GM23338 (cell line): ENCODE results near the gene ESR2. TPM values are rescaled to one million over a fixed set of nuclear protein-coding genes. Genes with fewer than 3 reads are reported as not detected.
A peak's percentile ranks its signal among the peaks of the same experiment; 100 is the strongest.

Experiments used
- ATAC-seq: fragments of 200-7000 bp; cut with Tn5 transposase; 3 replicates; pipeline ENCODE4 v1.9.1; 2020
- DNase-seq: peaks from one replicate; pipeline ENCODE4 v3.0.0-alpha.2; 2015; ENCODE audit warnings: low spot score
- H2AFZ ChIP-seq: fragments of 200-600 bp; sonication (generic); 2 replicates; pipeline ENCODE4 v1.8.0; 2016; ENCODE audit warnings: antibody characterized with exemption, mild to moderate bottlenecking, moderate library complexity
- H3F3A ChIP-seq: fragments of 200-600 bp; sonication (generic); replicated peaks from 2 replicates; pipeline ENCODE4 v1.8.0; 2017; ENCODE audit warnings: antibody characterized with exemption, mixed run types, low read depth
- H3K27ac ChIP-seq: fragments of 200-600 bp; sonication (generic); 2 replicates; pipeline ENCODE4 v1.6.1; 2016; ENCODE audit warnings: low read depth
- H3K27me3 ChIP-seq: fragments of 200-600 bp; sonication (generic); 2 replicates; pipeline ENCODE4 v1.8.0; 2016; ENCODE audit warnings: mild to moderate bottlenecking, mixed run types, moderate library complexity; ENCODE audit not compliant: insufficient read depth
- H3K36me3 ChIP-seq: fragments of 200-600 bp; sonication (generic); 2 replicates; pipeline ENCODE4 v1.8.0; 2016; ENCODE audit warnings: mild to moderate bottlenecking; ENCODE audit not compliant: insufficient read depth
- H3K4me1 ChIP-seq: fragments of 200-600 bp; sonication (generic); 2 replicates; pipeline ENCODE4 v1.8.0; 2016; ENCODE audit warnings: mild to moderate bottlenecking, moderate library complexity; ENCODE audit not compliant: insufficient read depth
- H3K4me2 ChIP-seq: fragments of 200-600 bp; sonication (generic); 2 replicates; pipeline ENCODE4 v1.7.1; 2017; ENCODE audit warnings: mixed run types
- H3K4me3 ChIP-seq: fragments of 200-600 bp; sonication (generic); 2 replicates; pipeline ENCODE4 v1.6.1; 2016; ENCODE audit warnings: mixed run types
- H3K79me2 ChIP-seq: fragments of 200-600 bp; sonication (generic); replicated peaks from 2 replicates; pipeline ENCODE4 v1.8.0; 2017; ENCODE audit warnings: mild to moderate bottlenecking; ENCODE audit not compliant: insufficient read depth
- H3K9me2 ChIP-seq: fragments of 200-600 bp; sonication (generic); 2 replicates; pipeline ENCODE4 v1.8.0; 2017; ENCODE audit not compliant: insufficient read depth
- H4K20me1 ChIP-seq: fragments of 200-600 bp; sonication (generic); replicated peaks from 2 replicates; pipeline ENCODE4 v1.8.0; 2017; ENCODE audit warnings: mild to moderate bottlenecking; ENCODE audit not compliant: insufficient read depth
- H3K27ac Mint-ChIP-seq: 2 replicates; pipeline ENCODE4 v1.8.0; 2020; ENCODE audit warnings: inconsistent platforms, mild to moderate bottlenecking, moderate library complexity, mixed read lengths
- H3K27me3 Mint-ChIP-seq: 3 replicates; pipeline ENCODE4 v1.8.0; 2022; ENCODE audit warnings: low read depth, mild to moderate bottlenecking, moderate library complexity, mixed read lengths, inconsistent platforms; ENCODE audit not compliant: insufficient read depth, poor library complexity
- H3K36me3 Mint-ChIP-seq: 3 replicates; pipeline ENCODE4 v1.8.0; 2021; ENCODE audit warnings: low read depth, mild to moderate bottlenecking, inconsistent platforms, moderate library complexity, mixed read lengths
- H3K4me1 Mint-ChIP-seq: 3 replicates; pipeline ENCODE4 v1.8.0; 2020; ENCODE audit warnings: mild to moderate bottlenecking, inconsistent platforms, mixed read lengths
- H3K4me3 Mint-ChIP-seq: 3 replicates; pipeline ENCODE4 v1.8.0; 2021; ENCODE audit warnings: moderate library complexity, mild to moderate bottlenecking, inconsistent platforms, mixed read lengths
- H3K9me3 Mint-ChIP-seq: 3 replicates; pipeline ENCODE4 v1.8.0; 2020; ENCODE audit warnings: moderate library complexity, mild to moderate bottlenecking, inconsistent platforms, mixed read lengths
- CREB1 ChIP-seq: fragments of 250-450 bp; sonication (Bioruptor Pico); IDR thresholded peaks from 2 replicates; pipeline ENCODE4 v1.5.0; 2020; ENCODE audit warnings: low read depth, mild to moderate bottlenecking, moderate library complexity
- EZH2 ChIP-seq: fragments of 200-600 bp; sonication (generic); IDR thresholded peaks from one replicate; pipeline ENCODE4 v1.8.0; 2017; ENCODE audit warnings: antibody characterized with exemption, mild to moderate bottlenecking, low read depth; ENCODE audit not compliant: unreplicated experiment
- EZH2phosphoT487 ChIP-seq: fragments of 200-600 bp; sonication (generic); IDR thresholded peaks from one replicate; pipeline ENCODE4 v1.8.1; 2018; ENCODE audit warnings: antibody characterized with exemption; ENCODE audit not compliant: unreplicated experiment
- NANOG ChIP-seq: IDR thresholded peaks from 2 replicates; pipeline ENCODE4 v1.6.1; 2016; ENCODE audit warnings: antibody characterized with exemption, borderline replicate concordance
- POLR2AphosphoS5 ChIP-seq: IDR thresholded peaks from 2 replicates; pipeline ENCODE4 v1.6.1; 2016; ENCODE audit warnings: antibody characterized with exemption, low read depth
- ZNF114 ChIP-seq: fragments of 250-450 bp; sonication (Bioruptor Pico); IDR thresholded peaks from 2 replicates; pipeline ENCODE4 v1.5.0; 2020; ENCODE audit warnings: mild to moderate bottlenecking, moderate library complexity
- ZNF331 ChIP-seq: fragments of 250-450 bp; sonication (Bioruptor Pico); IDR thresholded peaks from 2 replicates; pipeline ENCODE4 v1.5.0; 2020; ENCODE audit warnings: low read depth, mild to moderate bottlenecking, moderate library complexity
- polyA plus RNA-seq: library from polyadenylated mRNA; unstranded; fragments of >200 nt; fragmentation: Nextera tagmentation; extraction: Ambion mirVana; gene quantifications from 2 replicates; pipeline ENCODE4 v1.2.1, GENCODE V29; 2016
- total RNA-seq: library from RNA; depleted of rRNA; stranded (reverse); fragments of >200 nt; shearing (Covaris generic); gene quantifications from 2 replicates; pipeline ENCODE4 v1.2.3, GENCODE V29; 2014
- TF ChIP-seq, protein P1 (sequence below): fragments of 250-450 bp; sonication (Bioruptor Pico); IDR thresholded peaks from 2 replicates; pipeline ENCODE4 v1.5.0; 2020; ENCODE audit warnings: mild to moderate bottlenecking, moderate library complexity
- TF ChIP-seq, protein P2 (sequence below): IDR thresholded peaks from 2 replicates; pipeline ENCODE4 v1.6.1; 2016; ENCODE audit warnings: antibody characterized with exemption
- TF ChIP-seq, protein P3 (sequence below): IDR thresholded peaks from one replicate; pipeline ENCODE4 v1.6.1; 2018; ENCODE audit warnings: antibody characterized with exemption; ENCODE audit not compliant: unreplicated experiment

Gene ESR2
- total and polyA plus RNA-seq, 2 experiments from 2014 or later = 0.58 to 0.59 TPM

DNA sequence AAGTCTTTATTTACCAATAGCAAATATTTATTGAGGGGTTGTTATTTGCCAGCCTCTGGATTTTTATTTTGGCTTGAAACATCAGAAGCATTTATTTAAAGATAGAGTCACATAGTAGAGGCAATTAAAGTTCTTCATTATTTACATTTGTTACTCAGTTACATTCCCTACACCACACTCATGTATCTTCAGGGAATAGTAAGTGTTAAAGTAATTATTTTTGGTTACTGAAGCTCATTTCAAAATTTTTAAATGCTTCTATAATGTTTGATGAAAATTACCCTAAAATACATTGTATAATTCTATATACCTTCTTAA, 205.6 kb downstream of the ESR2 start (continued):
- TF ChIP-seq, protein P1, sequence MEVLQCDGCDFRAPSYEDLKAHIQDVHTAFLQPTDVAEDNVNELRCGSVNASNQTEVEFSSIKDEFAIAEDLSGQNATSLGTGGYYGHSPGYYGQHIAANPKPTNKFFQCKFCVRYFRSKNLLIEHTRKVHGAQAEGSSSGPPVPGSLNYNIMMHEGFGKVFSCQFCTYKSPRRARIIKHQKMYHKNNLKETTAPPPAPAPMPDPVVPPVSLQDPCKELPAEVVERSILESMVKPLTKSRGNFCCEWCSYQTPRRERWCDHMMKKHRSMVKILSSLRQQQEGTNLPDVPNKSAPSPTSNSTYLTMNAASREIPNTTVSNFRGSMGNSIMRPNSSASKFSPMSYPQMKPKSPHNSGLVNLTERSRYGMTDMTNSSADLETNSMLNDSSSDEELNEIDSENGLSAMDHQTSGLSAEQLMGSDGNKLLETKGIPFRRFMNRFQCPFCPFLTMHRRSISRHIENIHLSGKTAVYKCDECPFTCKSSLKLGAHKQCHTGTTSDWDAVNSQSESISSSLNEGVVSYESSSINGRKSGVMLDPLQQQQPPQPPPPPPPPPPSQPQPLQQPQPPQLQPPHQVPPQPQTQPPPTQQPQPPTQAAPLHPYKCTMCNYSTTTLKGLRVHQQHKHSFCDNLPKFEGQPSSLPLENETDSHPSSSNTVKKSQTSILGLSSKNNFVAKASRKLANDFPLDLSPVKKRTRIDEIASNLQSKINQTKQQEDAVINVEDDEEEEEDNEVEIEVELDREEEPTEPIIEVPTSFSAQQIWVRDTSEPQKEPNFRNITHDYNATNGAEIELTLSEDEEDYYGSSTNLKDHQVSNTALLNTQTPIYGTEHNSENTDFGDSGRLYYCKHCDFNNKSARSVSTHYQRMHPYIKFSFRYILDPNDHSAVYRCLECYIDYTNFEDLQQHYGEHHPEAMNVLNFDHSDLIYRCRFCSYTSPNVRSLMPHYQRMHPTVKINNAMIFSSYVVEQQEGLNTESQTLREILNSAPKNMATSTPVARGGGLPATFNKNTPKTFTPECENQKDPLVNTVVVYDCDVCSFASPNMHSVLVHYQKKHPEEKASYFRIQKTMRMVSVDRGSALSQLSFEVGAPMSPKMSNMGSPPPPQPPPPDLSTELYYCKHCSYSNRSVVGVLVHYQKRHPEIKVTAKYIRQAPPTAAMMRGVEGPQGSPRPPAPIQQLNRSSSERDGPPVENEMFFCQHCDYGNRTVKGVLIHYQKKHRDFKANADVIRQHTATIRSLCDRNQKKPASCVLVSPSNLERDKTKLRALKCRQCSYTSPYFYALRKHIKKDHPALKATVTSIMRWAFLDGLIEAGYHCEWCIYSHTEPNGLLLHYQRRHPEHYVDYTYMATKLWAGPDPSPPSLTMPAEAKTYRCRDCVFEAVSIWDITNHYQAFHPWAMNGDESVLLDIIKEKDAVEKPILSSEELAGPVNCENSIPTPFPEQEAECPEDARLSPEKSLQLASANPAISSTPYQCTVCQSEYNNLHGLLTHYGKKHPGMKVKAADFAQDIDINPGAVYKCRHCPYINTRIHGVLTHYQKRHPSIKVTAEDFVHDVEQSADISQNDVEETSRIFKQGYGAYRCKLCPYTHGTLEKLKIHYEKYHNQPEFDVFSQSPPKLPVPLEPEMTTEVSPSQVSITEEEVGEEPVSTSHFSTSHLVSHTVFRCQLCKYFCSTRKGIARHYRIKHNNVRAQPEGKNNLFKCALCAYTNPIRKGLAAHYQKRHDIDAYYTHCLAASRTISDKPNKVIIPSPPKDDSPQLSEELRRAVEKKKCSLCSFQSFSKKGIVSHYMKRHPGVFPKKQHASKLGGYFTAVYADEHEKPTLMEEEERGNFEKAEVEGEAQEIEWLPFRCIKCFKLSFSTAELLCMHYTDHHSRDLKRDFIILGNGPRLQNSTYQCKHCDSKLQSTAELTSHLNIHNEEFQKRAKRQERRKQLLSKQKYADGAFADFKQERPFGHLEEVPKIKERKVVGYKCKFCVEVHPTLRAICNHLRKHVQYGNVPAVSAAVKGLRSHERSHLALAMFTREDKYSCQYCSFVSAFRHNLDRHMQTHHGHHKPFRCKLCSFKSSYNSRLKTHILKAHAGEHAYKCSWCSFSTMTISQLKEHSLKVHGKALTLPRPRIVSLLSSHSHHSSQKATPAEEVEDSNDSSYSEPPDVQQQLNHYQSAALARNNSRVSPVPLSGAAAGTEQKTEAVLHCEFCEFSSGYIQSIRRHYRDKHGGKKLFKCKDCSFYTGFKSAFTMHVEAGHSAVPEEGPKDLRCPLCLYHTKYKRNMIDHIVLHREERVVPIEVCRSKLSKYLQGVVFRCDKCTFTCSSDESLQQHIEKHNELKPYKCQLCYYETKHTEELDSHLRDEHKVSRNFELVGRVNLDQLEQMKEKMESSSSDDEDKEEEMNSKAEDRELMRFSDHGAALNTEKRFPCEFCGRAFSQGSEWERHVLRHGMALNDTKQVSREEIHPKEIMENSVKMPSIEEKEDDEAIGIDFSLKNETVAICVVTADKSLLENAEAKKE (CRISPR knock-in tag) = no peak
- TF ChIP-seq CREB1 (CRISPR knock-in tag) = no peak
- no peak for TF ChIP-seq ZNF114 (CRISPR knock-in tag)
- no peak for TF ChIP-seq EZH2
- TF ChIP-seq POLR2AphosphoS5 = no peak

DNA sequence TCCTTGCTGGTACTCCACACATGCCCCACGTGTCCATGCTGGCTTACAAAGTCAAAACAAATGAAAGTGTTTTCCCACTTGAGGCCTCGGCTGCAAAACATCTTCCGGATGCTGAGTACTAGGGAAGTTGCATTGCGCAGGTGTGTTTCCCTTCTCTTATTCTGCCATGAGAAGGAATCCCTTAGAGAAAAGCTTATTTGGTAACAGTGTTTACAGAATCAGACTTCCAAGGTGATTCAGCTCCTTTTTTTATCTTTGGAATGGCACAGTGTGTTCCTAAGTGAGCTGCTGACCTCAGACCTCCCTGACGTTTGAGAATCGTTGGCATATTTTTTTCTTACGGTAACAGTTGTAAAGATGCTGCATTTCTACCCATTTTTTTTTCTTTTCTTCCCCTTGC, 211.3 kb downstream of the ESR2 start:
- Histone ChIP-seq H3K36me3 (no peaks in the 10 kb centered on the region), H3K4me1 (no peaks in the 10 kb centered on the region), H3K4me3 (no peak overlapping the region), H4K20me1 (no peaks in the 10 kb centered on the region), H3F3A (no peaks in the 10 kb centered on the region), H3K27me3 (no peaks in the 10 kb centered on the region), H3K4me2 (no peak overlapping the region), H3K27ac (peak overlapping the region; percentile 61; the same call in 1 of the 2 replicates), H2AFZ (no peak overlapping the region), H3K79me2 (no peaks in the 10 kb centered on the region), H3K9me2 (no peaks in the 10 kb centered on the region)
- Mint-ChIP-seq H3K4me1 (no peaks in the 10 kb centered on the region), H3K27me3 (no peaks in the 10 kb centered on the region), H3K27ac (no peak overlapping the region), H3K9me3 (no peaks in the 10 kb centered on the region), H3K4me3 (no peak overlapping the region), H3K36me3 (peaks cover 27% of the 10 kb centered on the region)
- ATAC-seq (no peak), DNase-seq (no peak)
- TF ChIP-seq EZH2phosphoT487 = no peak
- no peak for TF ChIP-seq CREB1 (CRISPR knock-in tag)
- TF ChIP-seq, protein P2, sequence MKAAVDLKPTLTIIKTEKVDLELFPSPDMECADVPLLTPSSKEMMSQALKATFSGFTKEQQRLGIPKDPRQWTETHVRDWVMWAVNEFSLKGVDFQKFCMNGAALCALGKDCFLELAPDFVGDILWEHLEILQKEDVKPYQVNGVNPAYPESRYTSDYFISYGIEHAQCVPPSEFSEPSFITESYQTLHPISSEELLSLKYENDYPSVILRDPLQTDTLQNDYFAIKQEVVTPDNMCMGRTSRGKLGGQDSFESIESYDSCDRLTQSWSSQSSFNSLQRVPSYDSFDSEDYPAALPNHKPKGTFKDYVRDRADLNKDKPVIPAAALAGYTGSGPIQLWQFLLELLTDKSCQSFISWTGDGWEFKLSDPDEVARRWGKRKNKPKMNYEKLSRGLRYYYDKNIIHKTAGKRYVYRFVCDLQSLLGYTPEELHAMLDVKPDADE = no peak
- TF ChIP-seq NANOG = no peak
- no peak for TF ChIP-seq POLR2AphosphoS5
- TF ChIP-seq, protein P3, sequence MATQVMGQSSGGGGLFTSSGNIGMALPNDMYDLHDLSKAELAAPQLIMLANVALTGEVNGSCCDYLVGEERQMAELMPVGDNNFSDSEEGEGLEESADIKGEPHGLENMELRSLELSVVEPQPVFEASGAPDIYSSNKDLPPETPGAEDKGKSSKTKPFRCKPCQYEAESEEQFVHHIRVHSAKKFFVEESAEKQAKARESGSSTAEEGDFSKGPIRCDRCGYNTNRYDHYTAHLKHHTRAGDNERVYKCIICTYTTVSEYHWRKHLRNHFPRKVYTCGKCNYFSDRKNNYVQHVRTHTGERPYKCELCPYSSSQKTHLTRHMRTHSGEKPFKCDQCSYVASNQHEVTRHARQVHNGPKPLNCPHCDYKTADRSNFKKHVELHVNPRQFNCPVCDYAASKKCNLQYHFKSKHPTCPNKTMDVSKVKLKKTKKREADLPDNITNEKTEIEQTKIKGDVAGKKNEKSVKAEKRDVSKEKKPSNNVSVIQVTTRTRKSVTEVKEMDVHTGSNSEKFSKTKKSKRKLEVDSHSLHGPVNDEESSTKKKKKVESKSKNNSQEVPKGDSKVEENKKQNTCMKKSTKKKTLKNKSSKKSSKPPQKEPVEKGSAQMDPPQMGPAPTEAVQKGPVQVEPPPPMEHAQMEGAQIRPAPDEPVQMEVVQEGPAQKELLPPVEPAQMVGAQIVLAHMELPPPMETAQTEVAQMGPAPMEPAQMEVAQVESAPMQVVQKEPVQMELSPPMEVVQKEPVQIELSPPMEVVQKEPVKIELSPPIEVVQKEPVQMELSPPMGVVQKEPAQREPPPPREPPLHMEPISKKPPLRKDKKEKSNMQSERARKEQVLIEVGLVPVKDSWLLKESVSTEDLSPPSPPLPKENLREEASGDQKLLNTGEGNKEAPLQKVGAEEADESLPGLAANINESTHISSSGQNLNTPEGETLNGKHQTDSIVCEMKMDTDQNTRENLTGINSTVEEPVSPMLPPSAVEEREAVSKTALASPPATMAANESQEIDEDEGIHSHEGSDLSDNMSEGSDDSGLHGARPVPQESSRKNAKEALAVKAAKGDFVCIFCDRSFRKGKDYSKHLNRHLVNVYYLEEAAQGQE = no peak
- no peak for TF ChIP-seq ZNF331 (CRISPR knock-in tag)
- no peak for TF ChIP-seq ZNF114 (CRISPR knock-in tag)
